Trophoblast cell (in vitro differentiated cells and primary cell): ENCODE data around the gene TLX3.
A peak's percentile ranks its signal among the peaks of the same experiment; 100 is the strongest.

ENCODE experiments used
- DNase-seq, 2 donors: peaks; one replicate each; pipeline ENCODE4 v3.0.0-alpha.2; 2016
- H2AFZ ChIP-seq: 2 replicates; pipeline ENCODE4 v1.6.1; 2013; ENCODE audit warnings: low read length, moderate library complexity, mild to moderate bottlenecking; ENCODE audit not compliant: insufficient read depth, poor library complexity
- H2AK5ac ChIP-seq: 2 replicates; pipeline ENCODE4 v1.6.1; 2013; ENCODE audit warnings: mild to moderate bottlenecking, low read length
- H2BK120ac ChIP-seq: 2 replicates; pipeline ENCODE4 v1.6.1; 2013; ENCODE audit warnings: low read length, mild to moderate bottlenecking, moderate library complexity; ENCODE audit not compliant: insufficient read depth, poor library complexity
- H2BK12ac ChIP-seq: 2 replicates; pipeline ENCODE4 v1.6.1; 2013; ENCODE audit warnings: mild to moderate bottlenecking, low read length, moderate library complexity
- H2BK5ac ChIP-seq: 2 replicates; pipeline ENCODE4 v1.6.1; 2013; ENCODE audit warnings: low read length, low read depth, moderate library complexity, mild to moderate bottlenecking; ENCODE audit not compliant: poor library complexity
- H3K14ac ChIP-seq: 2 replicates; pipeline ENCODE4 v1.6.1; 2013; ENCODE audit warnings: mild to moderate bottlenecking, low read length
- H3K18ac ChIP-seq: 2 replicates; pipeline ENCODE4 v1.6.1; 2013; ENCODE audit warnings: mild to moderate bottlenecking, low read length
- H3K23ac ChIP-seq: 2 replicates; pipeline ENCODE4 v1.6.1; 2013; ENCODE audit warnings: low read length
- H3K27ac ChIP-seq: 2 replicates; pipeline ENCODE4 v1.5.1; 2013; ENCODE audit warnings: low read depth, mild to moderate bottlenecking, inconsistent platforms, low read length, moderate library complexity
- H3K27me3 ChIP-seq: 2 replicates; pipeline ENCODE4 v1.6.1; 2013; ENCODE audit warnings: inconsistent platforms, mild to moderate bottlenecking, low read length, moderate library complexity; ENCODE audit not compliant: insufficient read depth
- H3K36me3 ChIP-seq, 2 experiments: 1 replicate in 1 of 2; 2 replicates in 1 of 2; pipeline ENCODE4 v1.6.1; 2013; ENCODE audit warnings: low read length in 2 of 2, mild to moderate bottlenecking in 2 of 2, moderate library complexity in 1 of 2; ENCODE audit not compliant: insufficient read depth in 2 of 2, control insufficient read depth in 1 of 2
- H3K4ac ChIP-seq: 2 replicates; pipeline ENCODE4 v1.6.1; 2013; ENCODE audit warnings: low read depth, mild to moderate bottlenecking, low read length, moderate library complexity
- H3K4me1 ChIP-seq, 2 experiments: 1 replicate in 1 of 2; 2 replicates in 1 of 2; pipeline ENCODE4 v1.6.1; 2013; ENCODE audit warnings: low read length in 2 of 2, mild to moderate bottlenecking in 2 of 2, moderate library complexity in 1 of 2; ENCODE audit not compliant: insufficient read depth in 2 of 2, control insufficient read depth in 1 of 2
- H3K4me2 ChIP-seq: 2 replicates; pipeline ENCODE4 v1.6.1; 2013; ENCODE audit warnings: inconsistent platforms, mild to moderate bottlenecking, low read length, moderate library complexity
- H3K4me3 ChIP-seq: 2 replicates; pipeline ENCODE4 v1.5.1; 2013; ENCODE audit warnings: mild to moderate bottlenecking, low read depth, low read length, inconsistent platforms
- H3K79me1 ChIP-seq: one replicate; pipeline ENCODE4 v1.6.1; 2013; ENCODE audit warnings: low read length
- H3K79me2 ChIP-seq: 2 replicates; pipeline ENCODE4 v1.6.1; 2013; ENCODE audit warnings: low read length, mild to moderate bottlenecking; ENCODE audit not compliant: control insufficient read depth, insufficient read depth, poor library complexity
- H3K9ac ChIP-seq: 2 replicates; pipeline ENCODE4 v1.6.1; 2013; ENCODE audit warnings: mild to moderate bottlenecking, low read length
- H3K9me3 ChIP-seq: 2 replicates; pipeline ENCODE4 v1.6.1; 2013; ENCODE audit warnings: low read depth, mild to moderate bottlenecking, control low read depth, inconsistent platforms, low read length; ENCODE audit not compliant: insufficient read depth
- H4K12ac ChIP-seq: 2 replicates; pipeline ENCODE4 v1.6.1; 2013; ENCODE audit warnings: low read depth, mild to moderate bottlenecking, low read length, moderate library complexity
- H4K8ac ChIP-seq: 2 replicates; pipeline ENCODE4 v1.6.1; 2013; ENCODE audit warnings: low read depth, mild to moderate bottlenecking, low read length, moderate library complexity
- H4K91ac ChIP-seq: one replicate; pipeline ENCODE4 v1.6.1; 2013; ENCODE audit warnings: low read depth, mild to moderate bottlenecking, low read length, moderate library complexity
- WGBS: extraction: QIAGEN DNeasy Blood & Tissue Kit; methylation state at CpG from one replicate; pipeline ENCODE4 v1.1.7; 2013; ENCODE audit warnings: missing lambda C conversion rate; ENCODE audit not compliant: insufficient read length, insufficient coverage; ENCODE audit errors: extremely low coverage; 5-methylcytosine and 5-hydroxymethylcytosine counted together

TLX3 gene

GRCh38 chr5:171340042-171340441, 31.0 kb downstream of the TLX3 start:
- Histone ChIP-seq H2BK5ac (no peak overlapping the region), H4K12ac (no peak overlapping the region), H3K79me1 (no peaks in the 10 kb centered on the region), H3K4ac (no peak overlapping the region), H3K27me3 (no peaks in the 10 kb centered on the region), H3K36me3 (no peaks in the 10 kb centered on the region), H3K9ac (no peak overlapping the region), H2AK5ac (no peak overlapping the region), H4K8ac (no peak overlapping the region), H3K4me2 (no peak overlapping the region), H2BK120ac (no peak overlapping the region), H3K14ac (no peak overlapping the region), H3K23ac (no peak overlapping the region), H3K4me1 (peaks cover 0 to 4% of the 10 kb centered on the region in 2 experiments), H3K4me3 (no peak overlapping the region), H3K27ac (no peak overlapping the region), H3K9me3 (no peaks in the 10 kb centered on the region), H3K79me2 (no peaks in the 10 kb centered on the region), H2BK12ac (no peak overlapping the region), H3K18ac (no peak overlapping the region), H4K91ac (no peak overlapping the region), H2AFZ (no peak overlapping the region)
- no peak for DNase-seq

DNA sequence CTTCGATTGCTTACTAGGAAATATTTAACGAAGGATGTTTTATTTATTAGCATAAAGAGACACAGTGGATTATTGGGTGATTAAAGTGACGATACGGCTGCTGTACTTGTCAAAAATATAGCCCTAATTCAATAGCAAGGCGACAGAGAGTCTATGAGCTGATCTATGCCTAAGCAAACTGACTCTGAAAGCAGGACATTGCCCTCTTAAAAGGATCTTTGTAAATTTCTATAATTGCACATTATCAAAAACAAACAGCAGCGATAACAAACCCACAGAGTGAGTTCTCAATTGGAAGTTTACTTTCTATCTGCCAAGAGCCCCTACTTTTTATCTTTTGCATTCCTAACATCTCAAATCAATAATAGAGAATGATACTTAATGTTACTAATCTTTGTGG, 31.4 kb downstream of the TLX3 start:
- no peaks in the 10 kb centered on the region for H3K27me3 ChIP-seq
- H2BK12ac ChIP-seq, result no peak overlapping the region
- no peak overlapping the region for H4K8ac ChIP-seq
- H2BK5ac ChIP-seq, result no peak overlapping the region
- no peaks in the 10 kb centered on the region for H3K36me3 ChIP-seq
- no peaks in the 10 kb centered on the region for H3K79me2 ChIP-seq
- H2BK120ac ChIP-seq, result no peak overlapping the region
- no peak overlapping the region for H3K9ac ChIP-seq
- no peak for DNase-seq
- H3K79me1 ChIP-seq, result no peaks in the 10 kb centered on the region
- H2AFZ ChIP-seq, result no peak overlapping the region
- H3K4me1 ChIP-seq, result peaks cover 0 to 4% of the 10 kb centered on the region in 2 experiments
- no peak overlapping the region for H2AK5ac ChIP-seq
- H4K91ac ChIP-seq, result no peak overlapping the region
- no peak overlapping the region for H3K27ac ChIP-seq
- no peaks in the 10 kb centered on the region for H3K9me3 ChIP-seq
- WGBS, result no CpG with 5 or more reads among the region's 6 CpGs
- no peak overlapping the region for H3K14ac ChIP-seq
- no peak overlapping the region for H3K18ac ChIP-seq
- no peak overlapping the region for H4K12ac ChIP-seq
- no peak overlapping the region for H3K4ac ChIP-seq
- no peak overlapping the region for H3K4me3 ChIP-seq
- no peak overlapping the region for H3K23ac ChIP-seq
- H3K4me2 ChIP-seq, result no peak overlapping the region

DNA sequence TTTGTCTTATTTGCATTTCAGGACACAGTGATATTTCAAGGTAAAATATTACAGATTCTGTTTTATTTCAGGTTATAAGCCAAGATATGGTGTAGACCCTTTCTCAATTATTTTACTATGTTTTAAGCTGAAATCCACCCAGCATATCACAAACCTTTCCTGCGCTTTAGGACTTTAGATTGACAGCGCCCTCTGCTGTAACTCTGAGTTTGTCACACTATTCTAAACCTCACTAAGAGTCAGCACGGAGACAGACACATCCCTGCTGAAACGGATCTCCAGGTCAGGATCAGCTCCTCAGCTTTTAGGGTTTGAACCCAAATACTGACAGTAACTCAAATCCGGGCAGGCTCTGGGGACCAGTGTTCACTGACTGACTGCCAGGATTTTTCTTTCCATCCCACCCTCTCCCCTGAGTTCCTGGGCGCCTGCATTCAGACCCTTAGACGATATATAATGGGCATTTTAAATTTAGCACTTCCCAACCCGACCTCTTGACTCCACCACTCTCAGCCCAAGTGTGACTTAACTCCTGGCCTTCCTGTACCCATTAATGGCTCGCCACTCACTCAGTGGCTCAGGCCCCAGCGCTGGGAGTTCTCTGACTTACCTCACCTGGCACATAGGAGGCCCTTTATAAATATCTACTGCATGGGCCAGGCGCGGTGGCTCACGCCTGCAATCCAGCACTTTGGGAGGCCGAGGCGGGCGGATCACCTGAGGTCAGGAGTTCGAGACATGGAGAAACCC, 33.5 kb downstream of the TLX3 start:
- no peak overlapping the region for H4K8ac ChIP-seq
- no peak overlapping the region for H3K18ac ChIP-seq
- no peaks in the 10 kb centered on the region for H3K4me1 ChIP-seq
- H4K91ac ChIP-seq, result no peak overlapping the region
- H3K9ac ChIP-seq, result no peak overlapping the region
- no peak overlapping the region for H3K4me2 ChIP-seq
- no peak overlapping the region for H3K4me3 ChIP-seq
- no peak overlapping the region for H2BK5ac ChIP-seq
- no peaks in the 10 kb centered on the region for H3K79me2 ChIP-seq
- H2AFZ ChIP-seq, result no peak overlapping the region
- no peaks in the 10 kb centered on the region for H3K79me1 ChIP-seq
- no peak overlapping the region for H4K12ac ChIP-seq
- no peaks in the 10 kb centered on the region for H3K9me3 ChIP-seq
- H3K14ac ChIP-seq, result no peak overlapping the region
- H3K36me3 ChIP-seq, result no peaks in the 10 kb centered on the region
- H2BK120ac ChIP-seq, result no peak overlapping the region
- peak; percentile 45 to 86 for DNase-seq
- no peak overlapping the region for H2BK12ac ChIP-seq
- WGBS, result no CpG with 5 or more reads among the region's 17 CpGs
- no peak overlapping the region for H3K23ac ChIP-seq
- H3K4ac ChIP-seq, result no peak overlapping the region
- no peaks in the 10 kb centered on the region for H3K27me3 ChIP-seq
- H2AK5ac ChIP-seq, result no peak overlapping the region
- no peak overlapping the region for H3K27ac ChIP-seq

GRCh38 chr5:171344936-171345608, 36.0 kb downstream of the TLX3 start:
- H3K23ac ChIP-seq, result no peak overlapping the region
- H3K36me3 ChIP-seq, result no peaks in the 10 kb centered on the region
- H2BK12ac ChIP-seq, result no peak overlapping the region
- no peak overlapping the region for H2AK5ac ChIP-seq
- no peak overlapping the region for H4K91ac ChIP-seq
- no CpG with 5 or more reads among the region's 19 CpGs for WGBS
- H4K12ac ChIP-seq, result no peak overlapping the region
- no peak overlapping the region for H3K4ac ChIP-seq
- H3K18ac ChIP-seq, result no peak overlapping the region
- H3K79me1 ChIP-seq, result no peaks in the 10 kb centered on the region
- H3K79me2 ChIP-seq, result no peaks in the 10 kb centered on the region
- H2AFZ ChIP-seq, result no peak overlapping the region
- no peak overlapping the region for H3K9ac ChIP-seq
- no peak overlapping the region for H3K27ac ChIP-seq
- H3K27me3 ChIP-seq, result no peaks in the 10 kb centered on the region
- H3K9me3 ChIP-seq, result no peaks in the 10 kb centered on the region
- DNase-seq, result no peak
- no peak overlapping the region for H3K4me3 ChIP-seq
- no peak overlapping the region for H3K14ac ChIP-seq
- no peak overlapping the region for H3K4me2 ChIP-seq
- no peaks in the 10 kb centered on the region for H3K4me1 ChIP-seq
- no peak overlapping the region for H2BK5ac ChIP-seq
- H2BK120ac ChIP-seq, result no peak overlapping the region
- H4K8ac ChIP-seq, result no peak overlapping the region
